K562 (cell line): Measurements from ENCODE around the gene EWSR1. TPM values are rescaled to one million over a fixed set of nuclear protein-coding genes. Genes with fewer than 3 reads are reported as not detected.

Experiments
- ATAC-seq: fragments of 200-7000 bp; cut with Tn5 transposase; 3 replicates; pipeline ENCODE4 v1.9.1; 2020; ENCODE audit warnings: moderate library complexity
- BruUV-seq: library from RNA; stranded (reverse); fragments of 400-500 nt; replicated peaks from 2 replicates; lab custom pipeline; 2021; lab: Mats Ljungman, UMichigan
- CTCF ChIA-PET: fragments of 300-600 bp; formaldehyde crosslinking; extraction: SDS; loops from one replicate; lab custom pipeline; 2021; ENCODE audit warnings: low intra/inter-chr PET ratio; lab: Yijun Ruan, JAX
- POLR2A ChIA-PET: fragments of 300-600, 350-650 bp; sonication (Branson Sonifier 250); formaldehyde crosslinking; extraction: SDS; loops from one replicate; lab custom pipeline; 2021; ENCODE audit warnings: antibody characterized with exemption, inconsistent platforms; lab: Yijun Ruan, JAX
- DNase-seq, 4 experiments: peaks; one replicate each; pipeline versions ENCODE4 v3.0.0 to v3.0.0-alpha.2; 2011 to 2018; ENCODE audit warnings: low spot score in 3 of 4, mixed read lengths in 3 of 4; ENCODE audit errors: extremely low read depth in 1 of 4
- FAIRE-seq: peaks from 2 replicates; lab custom pipeline; 2011; peaks lifted over from hg19 to GRCh38; lab: Jason Lieb, UNC
- H2AFZ ChIP-seq: 2 replicates; pipeline ENCODE4 v1.6.0; 2011; ENCODE audit warnings: low read depth, low read length, control low read depth, inconsistent platforms
- H3K27ac ChIP-seq: fragments of 200-600 bp; 3 replicates; pipeline ENCODE4 v1.8.0; 2011; ENCODE audit warnings: low read depth, mild to moderate bottlenecking, control low read depth, inconsistent platforms, low read length, moderate library complexity, mixed read lengths; ENCODE audit errors: extremely low read depth
- H3K27me3 ChIP-seq, 2 experiments: fragments of 300-600 bp in 1 of 2; 2 replicates in 1 of 2; 3 replicates in 1 of 2; pipeline versions ENCODE4 v1.6.0 to v1.8.0; 2011; ENCODE audit warnings: inconsistent platforms in 2 of 2, low read length in 2 of 2, mild to moderate bottlenecking in 1 of 2, mixed read lengths in 1 of 2, moderate library complexity in 1 of 2; ENCODE audit not compliant: control insufficient read depth in 2 of 2, insufficient read depth in 2 of 2
- H3K36me3 ChIP-seq: fragments of 300-600 bp; 3 replicates; pipeline ENCODE4 v1.8.0; 2011; ENCODE audit warnings: mild to moderate bottlenecking, low read length, inconsistent platforms; ENCODE audit not compliant: control insufficient read depth, insufficient read depth
- H3K4me1 ChIP-seq, 2 experiments: fragments of 200-600 bp in 1 of 2; replicated peaks in 1 of 2; 2 replicates in 1 of 2; 3 replicates in 1 of 2; pipeline versions ENCODE4 v1.5.1 to v1.8.0; 2011; ENCODE audit warnings: inconsistent platforms in 2 of 2, low read length in 2 of 2, mild to moderate bottlenecking in 1 of 2, mixed read lengths in 1 of 2, moderate library complexity in 1 of 2; ENCODE audit not compliant: control insufficient read depth in 2 of 2, insufficient read depth in 2 of 2
- H3K4me2 ChIP-seq: 2 replicates; pipeline ENCODE4 v1.6.1; 2011; ENCODE audit warnings: low read length, control low read depth, inconsistent platforms, mixed read lengths; ENCODE audit not compliant: insufficient read depth
- H3K4me3 ChIP-seq: fragments of 200-600 bp; sonication (generic), shearing (Covaris generic); 2 replicates; pipeline ENCODE4 v1.5.1; 2016; ENCODE audit warnings: control low read depth, inconsistent platforms
- H3K79me2 ChIP-seq: fragments of 200-600 bp; 3 replicates; pipeline ENCODE4 v1.8.0; 2011; ENCODE audit warnings: low read length, inconsistent platforms; ENCODE audit not compliant: control insufficient read depth, insufficient read depth
- H3K9ac ChIP-seq, 2 experiments: 2 replicates each; pipeline versions ENCODE4 v1.6.0 to v1.6.1; 2011; ENCODE audit warnings: low read depth in 2 of 2, low read length in 2 of 2, control low read depth in 1 of 2, inconsistent platforms in 1 of 2, mild to moderate bottlenecking in 1 of 2, mixed read lengths in 1 of 2; ENCODE audit not compliant: insufficient read depth in 1 of 2
- H3K9me1 ChIP-seq: one replicate; pipeline ENCODE4 v1.6.0; 2011; ENCODE audit warnings: inconsistent platforms, mild to moderate bottlenecking, low read length, moderate library complexity; ENCODE audit not compliant: control insufficient read depth, insufficient read depth
- H3K9me3 ChIP-seq: replicated peaks from 2 replicates; pipeline ENCODE4 v1.5.1; 2011; ENCODE audit warnings: low read depth, low read length, inconsistent platforms; ENCODE audit not compliant: control insufficient read depth, insufficient read depth
- H4K20me1 ChIP-seq: replicated peaks from 2 replicates; pipeline ENCODE4 v1.6.1; 2011; ENCODE audit warnings: low read length, inconsistent platforms, mixed read lengths; ENCODE audit not compliant: control insufficient read depth, insufficient read depth
- FOXA3 ChIP-seq, 2 experiments: fragments of 450-650 bp in 1 of 2; sonication (generic) in 1 of 2; formaldehyde crosslinking; IDR thresholded peaks in 1 of 2; conservative IDR thresholded peaks in 1 of 2; 2 replicates each; pipeline versions ENCODE4 v1.4.0 to v1.8.0; 2020 to 2022; ENCODE audit warnings: mild to moderate bottlenecking in 2 of 2, missing genetic modification reagents in 1 of 2
- HIVEP1 ChIP-seq: fragments of 250-450 bp; sonication (Bioruptor Pico); IDR thresholded peaks from 2 replicates; pipeline ENCODE4 v1.4.0; 2020; ENCODE audit warnings: mild to moderate bottlenecking
- KDM5B ChIP-seq: fragments of 200-600 bp; sonication (generic); IDR thresholded peaks from 2 replicates; pipeline ENCODE4 v1.6.1; 2012; ENCODE audit warnings: low read depth, mild to moderate bottlenecking, moderate library complexity, low read length, control low read depth, inconsistent platforms; ENCODE audit not compliant: insufficient replicate concordance
- PHB ChIP-seq: fragments of 250-450 bp; sonication (Bioruptor Pico); IDR thresholded peaks from 2 replicates; pipeline ENCODE4 v1.5.0; 2021
- RFX5 ChIP-seq: IDR thresholded peaks from 2 replicates; pipeline ENCODE4 v1.6.1; 2011; ENCODE audit warnings: low read depth, mild to moderate bottlenecking, improper control_type of control experiment, low read length
- ZBTB2 ChIP-seq: fragments of 450-650 bp; IDR thresholded peaks from 2 replicates; pipeline ENCODE4 v1.6.1; 2016; ENCODE audit warnings: antibody characterized with exemption
- ZNF263 ChIP-seq: sonication (generic); formaldehyde crosslinking; IDR thresholded peaks from 2 replicates; pipeline ENCODE4 v1.8.0; 2022; ENCODE audit warnings: mild to moderate bottlenecking, missing genetic modification reagents, borderline replicate concordance
- ZNF384 ChIP-seq: IDR thresholded peaks from 2 replicates; pipeline ENCODE4 v1.6.1; 2012; ENCODE audit warnings: low read depth, low read length, improper control_type of control experiment
- ZNF507 ChIP-seq: conservative IDR thresholded peaks from 2 replicates; pipeline ENCODE4 v1.6.1; 2017; ENCODE audit warnings: missing genetic modification characterization, missing compliant biosample characterization
- WGBS: fragments of 100-300 bp; shearing (Covaris generic); methylation state at CpG from one replicate; pipeline ENCODE4 v1.1.6; 2016; ENCODE audit warnings: low coverage, mixed read lengths; ENCODE audit not compliant: insufficient coverage; ENCODE audit errors: missing lambda C conversion rate; 5-methylcytosine and 5-hydroxymethylcytosine counted together
- in situ Hi-C: fragments of 300-500 bp; cut with MboI; formaldehyde crosslinking; loops from 4 replicates; pipeline ENCODE4 v1.15.0; 2018; ENCODE audit warnings: inconsistent platforms, mixed read lengths
- intact Hi-C: fragments of 100-400 bp; cut with micrococcal nuclease; formaldehyde crosslinking; loops from 2 replicates; pipeline ENCODE4 v1.14.2; 2022
- polyA plus RNA-seq, 8 experiments: library from polyadenylated mRNA; depleted of rRNA in 4 of 8; stranded (reverse) in 5 of 8; unstranded in 3 of 8; fragments of >200 nt; fragmentation: Nextera tagmentation in 2 of 8; fragmentation: Illumina TruSeq in 1 of 8; extraction: Ambion mirVana in 2 of 8; extraction: Trizol in 1 of 8; gene quantifications; 2 replicates each; pipeline versions ENCODE4 v1.2.1 to v1.2.3, GENCODE V29; 2011 to 2014; ENCODE audit warnings: inconsistent platforms in 1 of 8, missing spikeins in 1 of 8
- total RNA-seq, 7 experiments: library from RNA; depleted of rRNA in 6 of 7; stranded (reverse); fragments of >200 nt in 6 of 7; fragmentation: Illumina TruSeq in 2 of 7; extraction: Trizol in 2 of 7; gene quantifications; 2 replicates each; pipeline versions ENCODE4 v1.2.1 to v1.2.3, GENCODE V29; 2011 to 2021; ENCODE audit warnings: low replicate concordance in 1 of 7
- TF ChIP-seq, protein P1 (sequence below): IDR thresholded peaks from 3 replicates; pipeline ENCODE4 v1.6.1; 2011; ENCODE audit warnings: borderline replicate concordance, mild to moderate bottlenecking, moderate library complexity; ENCODE audit not compliant: insufficient read length; ENCODE audit errors: extremely low read depth
- TF ChIP-seq, protein P2 (sequence below): fragments of 150-350 bp; conservative IDR thresholded peaks from 2 replicates; pipeline ENCODE4 v1.6.1; 2014; ENCODE audit warnings: low read length

EWSR1 gene
- total and polyA plus RNA-seq, 9 of the 15 experiments (the other 6 are each of a cell fraction or from before 2014, with no cell fraction given), result 83.3 to 450 (median 239) TPM

DNA sequence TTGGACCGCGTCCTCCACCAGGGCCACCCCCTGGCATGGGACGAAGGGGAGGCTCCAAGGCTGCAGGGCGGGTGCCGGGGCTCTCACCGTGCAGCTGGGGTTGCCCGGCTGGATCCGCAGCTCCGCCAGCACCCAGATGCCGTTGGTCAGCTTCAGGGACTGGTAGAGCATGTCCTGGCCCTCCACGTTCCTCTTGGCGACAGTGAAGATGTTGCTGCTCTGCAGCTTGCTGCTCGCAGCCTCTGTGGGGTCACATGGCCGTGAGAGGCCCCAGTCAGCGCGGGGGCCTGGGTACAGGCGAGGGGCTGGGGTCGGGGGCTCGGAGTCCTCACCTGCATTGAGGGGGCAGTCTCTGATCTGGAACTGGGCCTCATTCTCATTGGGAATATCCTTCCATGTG lies 62.2 kb downstream of the EWSR1 start (continued):
- TF ChIP-seq, protein P1, sequence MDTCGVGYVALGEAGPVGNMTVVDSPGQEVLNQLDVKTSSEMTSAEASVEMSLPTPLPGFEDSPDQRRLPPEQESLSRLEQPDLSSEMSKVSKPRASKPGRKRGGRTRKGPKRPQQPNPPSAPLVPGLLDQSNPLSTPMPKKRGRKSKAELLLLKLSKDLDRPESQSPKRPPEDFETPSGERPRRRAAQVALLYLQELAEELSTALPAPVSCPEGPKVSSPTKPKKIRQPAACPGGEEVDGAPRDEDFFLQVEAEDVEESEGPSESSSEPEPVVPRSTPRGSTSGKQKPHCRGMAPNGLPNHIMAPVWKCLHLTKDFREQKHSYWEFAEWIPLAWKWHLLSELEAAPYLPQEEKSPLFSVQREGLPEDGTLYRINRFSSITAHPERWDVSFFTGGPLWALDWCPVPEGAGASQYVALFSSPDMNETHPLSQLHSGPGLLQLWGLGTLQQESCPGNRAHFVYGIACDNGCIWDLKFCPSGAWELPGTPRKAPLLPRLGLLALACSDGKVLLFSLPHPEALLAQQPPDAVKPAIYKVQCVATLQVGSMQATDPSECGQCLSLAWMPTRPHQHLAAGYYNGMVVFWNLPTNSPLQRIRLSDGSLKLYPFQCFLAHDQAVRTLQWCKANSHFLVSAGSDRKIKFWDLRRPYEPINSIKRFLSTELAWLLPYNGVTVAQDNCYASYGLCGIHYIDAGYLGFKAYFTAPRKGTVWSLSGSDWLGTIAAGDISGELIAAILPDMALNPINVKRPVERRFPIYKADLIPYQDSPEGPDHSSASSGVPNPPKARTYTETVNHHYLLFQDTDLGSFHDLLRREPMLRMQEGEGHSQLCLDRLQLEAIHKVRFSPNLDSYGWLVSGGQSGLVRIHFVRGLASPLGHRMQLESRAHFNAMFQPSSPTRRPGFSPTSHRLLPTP, result no peak
- no peak for TF ChIP-seq ZNF263 (CRISPR knock-in tag)
- TF ChIP-seq HIVEP1 (CRISPR knock-in tag), result no peak
- TF ChIP-seq FOXA3 (CRISPR knock-in tag; conservative IDR thresholded peaks at IDR 0.05 in 1 of 2, IDR thresholded peaks at IDR 0.05 in 1 of 2), result no peak
- no peak for TF ChIP-seq ZNF384
- TF ChIP-seq, all 486 proteins: peak for 0

- H3K79me2 ChIP-seq, result no peaks in the 10 kb centered on the region
- WGBS, result 79% methylated on average over 8 of the region's 9 CpGs
- no peak overlapping the region for H3K4me3 ChIP-seq
- peaks cover 39% of the 10 kb centered on the region; the same call in 2 of the 3 replicates for H3K36me3 ChIP-seq
- no peak for ATAC-seq
- POLR2A ChIA-PET, result no interaction called here
- H3K4me1 ChIP-seq, result peaks cover 0 to 10% of the 10 kb centered on the region in 2 experiments; a peak in 2 of 5 replicates
- no peak for DNase-seq
- no peaks in the 10 kb centered on the region for H3K9me3 ChIP-seq
- H3K27me3 ChIP-seq, result no peaks in the 10 kb centered on the region
- no peak overlapping the region for H3K27ac ChIP-seq
- no peak overlapping the region for H3K4me2 ChIP-seq
- no peak overlapping the region; a peak in 1 of 4 replicates for H3K9ac ChIP-seq
- H3K9me1 ChIP-seq, result no peaks in the 10 kb centered on the region
- no peak overlapping the region for H2AFZ ChIP-seq
- FAIRE-seq, result no peak
- CTCF ChIA-PET, result no interaction called here
- intact Hi-C loops (no loop called here), in situ Hi-C loops (no loop called here)
- BruUV-seq, result no TSS peak
- TF ChIP-seq RFX5 (no peak), ZBTB2 (no peak), KDM5B (no peak), ZNF507 (tag) (no peak), PHB (CRISPR knock-in tag) (no peak)
- TF ChIP-seq, protein P2, sequence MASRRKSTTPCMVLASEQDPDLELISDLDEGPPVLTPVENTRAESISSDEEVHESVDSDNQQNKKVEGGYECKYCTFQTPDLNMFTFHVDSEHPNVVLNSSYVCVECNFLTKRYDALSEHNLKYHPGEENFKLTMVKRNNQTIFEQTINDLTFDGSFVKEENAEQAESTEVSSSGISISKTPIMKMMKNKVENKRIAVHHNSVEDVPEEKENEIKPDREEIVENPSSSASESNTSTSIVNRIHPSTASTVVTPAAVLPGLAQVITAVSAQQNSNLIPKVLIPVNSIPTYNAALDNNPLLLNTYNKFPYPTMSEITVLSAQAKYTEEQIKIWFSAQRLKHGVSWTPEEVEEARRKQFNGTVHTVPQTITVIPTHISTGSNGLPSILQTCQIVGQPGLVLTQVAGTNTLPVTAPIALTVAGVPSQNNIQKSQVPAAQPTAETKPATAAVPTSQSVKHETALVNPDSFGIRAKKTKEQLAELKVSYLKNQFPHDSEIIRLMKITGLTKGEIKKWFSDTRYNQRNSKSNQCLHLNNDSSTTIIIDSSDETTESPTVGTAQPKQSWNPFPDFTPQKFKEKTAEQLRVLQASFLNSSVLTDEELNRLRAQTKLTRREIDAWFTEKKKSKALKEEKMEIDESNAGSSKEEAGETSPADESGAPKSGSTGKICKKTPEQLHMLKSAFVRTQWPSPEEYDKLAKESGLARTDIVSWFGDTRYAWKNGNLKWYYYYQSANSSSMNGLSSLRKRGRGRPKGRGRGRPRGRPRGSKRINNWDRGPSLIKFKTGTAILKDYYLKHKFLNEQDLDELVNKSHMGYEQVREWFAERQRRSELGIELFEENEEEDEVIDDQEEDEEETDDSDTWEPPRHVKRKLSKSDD, result no peak
- H4K20me1 ChIP-seq, result no peaks in the 10 kb centered on the region
Observed at GRCh38 chr22:29330753-29331152, 62.7 kb downstream of the EWSR1 start.
